Urinary bladder (tissue), 4 donors: Measurements from ENCODE around the gene KIRREL3. TPM values are rescaled to one million over a fixed set of nuclear protein-coding genes. Genes with fewer than 3 reads are reported as not detected.

ENCODE experiments used
- DNase-seq: peaks from one replicate; pipeline ENCODE4 v3.0.0-alpha.2; 2015; ENCODE audit errors: extremely low spot score
- H3K27ac ChIP-seq: one replicate; pipeline ENCODE4 v1.5.1; 2013; ENCODE audit warnings: low read depth, mild to moderate bottlenecking, moderate library complexity
- H3K36me3 ChIP-seq: one replicate; pipeline ENCODE4 v1.6.1; 2013; ENCODE audit warnings: mild to moderate bottlenecking, moderate library complexity; ENCODE audit not compliant: insufficient read depth
- H3K4me1 ChIP-seq: one replicate; pipeline ENCODE4 v1.6.1; 2013; ENCODE audit warnings: mild to moderate bottlenecking, moderate library complexity; ENCODE audit not compliant: insufficient read depth
- H3K4me3 ChIP-seq: one replicate; pipeline ENCODE4 v1.5.1; 2013; ENCODE audit warnings: low read depth, low read length
- WGBS: extraction: QIAGEN DNeasy Blood & Tissue Kit; methylation state at CpG from one replicate; pipeline ENCODE4 v1.1.7; 2013; 5-methylcytosine and 5-hydroxymethylcytosine counted together
- polyA plus RNA-seq: library from polyadenylated mRNA; stranded (reverse); fragments of 200-250 nt; gene quantifications from one replicate; pipeline ENCODE4 v1.2.3, GENCODE V29; 2013
- total RNA-seq: library from RNA; depleted of rRNA; stranded (reverse); fragments of >200 nt; gene quantifications from one replicate; pipeline ENCODE4 v1.2.3, GENCODE V29; 2014
- donor health status: healthy with polysubstance abuse.
- donor health status: healthy.

Gene KIRREL3
- total and polyA plus RNA-seq, 2 donors = 0.80 to 1.0 TPM

GRCh38 chr11:126992065-126992803 is 8.3 kb downstream of the KIRREL3 start:
- H3K27ac ChIP-seq = no peak overlapping the region
- WGBS = 78% methylated on average over 6 of the region's 6 CpGs
- H3K4me1 ChIP-seq = no peaks in the 10 kb centered on the region
- no peaks in the 10 kb centered on the region for H3K36me3 ChIP-seq
- no peak overlapping the region for H3K4me3 ChIP-seq
- no peak for DNase-seq

DNA sequence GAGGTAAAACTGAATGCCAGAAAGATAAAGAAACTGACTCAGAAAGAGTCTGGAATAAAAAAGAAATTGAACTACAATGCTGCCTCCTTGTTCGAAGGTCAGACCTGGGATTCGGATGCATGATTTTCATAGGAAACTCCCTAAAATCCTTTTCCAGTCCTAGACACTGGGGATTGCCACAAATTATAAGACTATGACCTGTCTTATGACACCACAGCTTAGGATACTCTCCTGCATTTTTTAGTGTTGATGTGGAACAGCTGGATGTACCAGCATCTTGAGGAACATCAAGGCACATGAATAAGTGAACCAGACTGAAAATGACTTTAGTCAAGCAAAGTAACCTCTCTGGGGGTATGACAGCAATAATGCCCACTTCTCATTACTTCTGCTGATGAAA is 9.0 kb downstream of the KIRREL3 start:
- 93% methylated on average over 2 of the region's 2 CpGs for WGBS
- H3K4me1 ChIP-seq = no peaks in the 10 kb centered on the region
- H3K36me3 ChIP-seq = no peaks in the 10 kb centered on the region
- DNase-seq = no peak
- no peak overlapping the region for H3K4me3 ChIP-seq
- no peak overlapping the region for H3K27ac ChIP-seq

GRCh38 chr11:126990716-126991480 is 9.7 kb downstream of the KIRREL3 start:
- no peaks in the 10 kb centered on the region for H3K4me1 ChIP-seq
- no peaks in the 10 kb centered on the region for H3K36me3 ChIP-seq
- no peak overlapping the region for H3K27ac ChIP-seq
- WGBS = 51% methylated on average over 11 of the region's 11 CpGs
- DNase-seq = no peak
- no peak overlapping the region for H3K4me3 ChIP-seq

GRCh38 chr11:126989942-126990715 is 10.4 kb downstream of the KIRREL3 start:
- no peaks in the 10 kb centered on the region for H3K4me1 ChIP-seq
- no peak overlapping the region for H3K4me3 ChIP-seq
- H3K27ac ChIP-seq = no peak overlapping the region
- WGBS = 25% methylated on average over 22 of the region's 22 CpGs
- DNase-seq = peak; percentile 39
- no peaks in the 10 kb centered on the region for H3K36me3 ChIP-seq

GRCh38 chr11:126988655-126989054 is 11.9 kb downstream of the KIRREL3 start:
- no peak overlapping the region for H3K4me3 ChIP-seq
- no peaks in the 10 kb centered on the region for H3K4me1 ChIP-seq
- no peak overlapping the region for H3K27ac ChIP-seq
- no peaks in the 10 kb centered on the region for H3K36me3 ChIP-seq
- DNase-seq = no peak
- WGBS = 90% methylated on average over 7 of the region's 7 CpGs

DNA sequence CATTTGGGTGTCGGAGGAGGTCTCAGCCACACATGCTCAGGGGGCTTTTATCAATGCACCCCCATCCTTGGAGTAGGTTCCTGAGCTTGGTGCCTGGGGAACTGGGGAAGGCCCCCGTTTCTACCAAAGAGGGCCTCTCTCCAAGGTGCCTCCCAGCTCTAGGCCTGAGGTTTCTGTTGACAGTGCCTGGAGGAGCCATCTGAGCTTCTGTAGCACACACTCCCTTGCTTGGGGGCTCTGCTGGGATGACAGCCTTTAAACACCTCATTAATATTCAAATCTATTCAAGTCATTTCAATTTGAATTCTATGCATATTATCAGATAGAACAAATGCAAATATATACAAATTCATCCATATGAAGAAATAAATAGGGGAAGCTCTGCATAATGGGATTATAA is 18.9 kb downstream of the KIRREL3 start:
- no peak for DNase-seq
- WGBS = 77% methylated on average over 2 of the region's 2 CpGs
- Histone ChIP-seq H3K4me3 (no peak overlapping the region), H3K4me1 (no peaks in the 10 kb centered on the region), H3K27ac (no peak overlapping the region), H3K36me3 (no peaks in the 10 kb centered on the region)

DNA sequence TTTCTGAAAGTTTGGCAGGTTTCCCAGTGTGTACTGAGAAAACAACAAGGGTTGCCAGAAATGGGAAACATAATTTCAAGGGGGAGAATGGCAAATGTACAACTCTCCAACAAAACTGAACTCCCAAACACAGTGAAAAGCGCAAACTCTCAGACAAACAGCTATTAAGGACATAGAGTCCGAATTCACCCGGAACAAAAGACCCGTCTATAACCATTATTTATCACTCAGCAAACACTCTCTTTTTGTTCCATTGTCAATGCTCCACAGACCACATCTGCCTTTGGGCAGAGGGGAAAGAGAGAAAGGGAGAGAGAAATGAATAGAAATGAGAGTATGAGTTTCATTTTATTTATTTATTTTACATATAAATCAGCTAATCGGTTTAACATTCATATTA is 21.7 kb downstream of the KIRREL3 start:
- H3K27ac ChIP-seq = no peak overlapping the region
- H3K4me3 ChIP-seq = no peak overlapping the region
- no peaks in the 10 kb centered on the region for H3K4me1 ChIP-seq
- 88% methylated on average over 5 of the region's 5 CpGs for whole genome bisulfite sequencing
- DNase-seq = no peak
- no peaks in the 10 kb centered on the region for H3K36me3 ChIP-seq

- DNase-seq = no peak
- 74% methylated on average over 3 of the region's 3 CpGs for WGBS
Observed at GRCh38 chr11:126978165-126978564, 22.4 kb downstream of the KIRREL3 start.

GRCh38 chr11:126973051-126973450 is 27.5 kb downstream of the KIRREL3 start:
- 80% methylated on average over 2 of the region's 2 CpGs for WGBS
- Histone ChIP-seq H3K36me3 (no peaks in the 10 kb centered on the region), H3K4me1 (no peaks in the 10 kb centered on the region), H3K27ac (no peak overlapping the region), H3K4me3 (no peak overlapping the region)
- DNase-seq = no peak

More at GRCh38 chr11:126978165-126978564, 22.4 kb downstream of the KIRREL3 start:
- Histone ChIP-seq H3K36me3 (no peaks in the 10 kb centered on the region), H3K4me3 (no peak overlapping the region), H3K4me1 (no peaks in the 10 kb centered on the region), H3K27ac (no peak overlapping the region)

DNA sequence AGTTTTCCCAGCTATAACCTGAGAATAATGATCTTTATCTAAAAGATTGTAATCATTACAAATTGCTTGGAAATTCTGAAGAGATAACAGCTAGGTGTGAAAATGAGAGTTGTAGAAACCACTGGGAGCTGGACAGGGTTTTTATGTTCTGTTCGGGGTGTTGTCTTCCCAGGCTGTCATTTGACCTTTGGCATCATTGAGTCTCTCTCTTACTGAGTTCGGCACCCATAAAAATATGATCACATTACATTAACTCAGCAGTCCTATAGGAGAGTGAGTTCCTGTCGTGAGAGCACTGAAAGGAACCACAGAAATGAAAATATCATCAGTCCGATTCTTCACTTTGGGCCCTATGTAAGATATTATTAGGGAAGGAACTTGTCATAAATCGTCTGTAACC is 29.3 kb downstream of the KIRREL3 start:
- H3K4me3 ChIP-seq = no peak overlapping the region
- no peak overlapping the region for H3K27ac ChIP-seq
- no peak for DNase-seq
- no peaks in the 10 kb centered on the region for H3K36me3 ChIP-seq
- H3K4me1 ChIP-seq = no peaks in the 10 kb centered on the region
- WGBS = 65% methylated on average over 5 of the region's 5 CpGs

- H3K4me1 ChIP-seq = no peaks in the 10 kb centered on the region
- 38% methylated on average over 6 of the region's 6 CpGs for WGBS
- H3K27ac ChIP-seq = no peak overlapping the region
- no peaks in the 10 kb centered on the region for H3K36me3 ChIP-seq
- no peak overlapping the region for H3K4me3 ChIP-seq
- DNase-seq = no peak
Observed at GRCh38 chr11:126969865-126970479, 30.6 kb downstream of the KIRREL3 start.

- Histone ChIP-seq H3K4me3 (no peak overlapping the region), H3K36me3 (no peaks in the 10 kb centered on the region), H3K4me1 (no peaks in the 10 kb centered on the region), H3K27ac (no peak overlapping the region)
- WGBS = 28% methylated on average over 14 of the region's 14 CpGs
- DNase-seq = no peak
Observed at GRCh38 chr11:126968915-126969314, 31.7 kb downstream of the KIRREL3 start.

- H3K4me3 ChIP-seq = no peak overlapping the region
- no peaks in the 10 kb centered on the region for H3K4me1 ChIP-seq
- H3K27ac ChIP-seq = no peak overlapping the region
- H3K36me3 ChIP-seq = no peaks in the 10 kb centered on the region
- no peak for DNase-seq
- 77% methylated on average over 6 of the region's 6 CpGs for WGBS
Observed at GRCh38 chr11:126965331-126965730, 35.2 kb downstream of the KIRREL3 start.
